ENCODE results near the gene TCTA.
"Not testable (repeated sequence)": the region's sequence is repeated elsewhere in the genome, so short reads cannot be mapped to it uniquely, and the experiment has no call there.

TCTA gene

GRCh38 chr3:49397470-49397869 lies 14.8 kb upstream of the TCTA start:
- H3K4me1 Mint-ChIP-seq (ENCODE audit: low read depth): peaks cover 81% of the 10 kb centered on the region
- H3K36me3 Mint-ChIP-seq (ENCODE audit: low read depth): peaks cover 95% of the 10 kb centered on the region
- H3K27ac Mint-ChIP-seq: peak overlapping the region; percentile 2

GRCh38 chr3:49399461-49399860 lies 12.8 kb upstream of the TCTA start:
- peaks cover 63% of the 10 kb centered on the region for H3K4me1 Mint-ChIP-seq (ENCODE audit: low read depth)
- H3K27me3 Mint-ChIP-seq: no peaks in the 10 kb centered on the region
- intact Hi-C loops (cut with micrococcal nuclease): no loop called here
- no peaks in the 10 kb centered on the region for H3K9me3 Mint-ChIP-seq
- no peak overlapping the region for H3K4me3 Mint-ChIP-seq
- peak overlapping the region; percentile 73 for H3K27ac Mint-ChIP-seq
- H3K36me3 Mint-ChIP-seq (ENCODE audit: low read depth): peaks cover 86% of the 10 kb centered on the region

More at GRCh38 chr3:49397470-49397869, 14.8 kb upstream of the TCTA start:
- Mint-ChIP-seq H3K27me3 (no peaks in the 10 kb centered on the region), H3K4me3 (no peak overlapping the region), H3K9me3 (no peaks in the 10 kb centered on the region)
- intact Hi-C loops (cut with micrococcal nuclease): no loop called here

- H3K27ac Mint-ChIP-seq: peak overlapping the region; percentile 73
- intact Hi-C loops (cut with micrococcal nuclease): no loop called here
These were observed 10.5 kb upstream of the TCTA start for GRCh38 chr3:49401766-49402165.

GRCh38 chr3:49403891-49404290 lies 8.3 kb upstream of the TCTA start:
- no peak overlapping the region for H3K4me3 Mint-ChIP-seq
- no peaks in the 10 kb centered on the region for H3K27me3 Mint-ChIP-seq
- H3K4me1 Mint-ChIP-seq (ENCODE audit: low read depth): peaks cover 57% of the 10 kb centered on the region
- no peak overlapping the region for H3K27ac Mint-ChIP-seq
- H3K36me3 Mint-ChIP-seq (ENCODE audit: low read depth): peaks cover 64% of the 10 kb centered on the region
- intact Hi-C loops (cut with micrococcal nuclease): no loop called here
- H3K9me3 Mint-ChIP-seq: no peaks in the 10 kb centered on the region

More at GRCh38 chr3:49401766-49402165, 10.5 kb upstream of the TCTA start:
- Mint-ChIP-seq H3K36me3 (ENCODE audit: low read depth) (peaks cover 77% of the 10 kb centered on the region), H3K9me3 (no peaks in the 10 kb centered on the region), H3K4me1 (ENCODE audit: low read depth) (peaks cover 59% of the 10 kb centered on the region), H3K4me3 (no peak overlapping the region), H3K27me3 (no peaks in the 10 kb centered on the region)

GRCh38 chr3:49405570-49405969 lies 6.7 kb upstream of the TCTA start:
- H3K9me3 Mint-ChIP-seq; intact Hi-C loops (cut with micrococcal nuclease); H3K27ac Mint-ChIP-seq; H3K4me3 Mint-ChIP-seq; H3K27me3 Mint-ChIP-seq: not testable (repeated sequence)
- peaks cover 56% of the 10 kb centered on the region for H3K36me3 Mint-ChIP-seq (ENCODE audit: low read depth)
- peaks cover 55% of the 10 kb centered on the region for H3K4me1 Mint-ChIP-seq (ENCODE audit: low read depth)

- Mint-ChIP-seq H3K4me1 (ENCODE audit: low read depth) (peaks cover 42% of the 10 kb centered on the region), H3K27ac (peak overlapping the region; percentile 78), H3K27me3 (no peaks in the 10 kb centered on the region), H3K36me3 (ENCODE audit: low read depth) (peaks cover 50% of the 10 kb centered on the region), H3K4me3 (peak overlapping the region; percentile 26), H3K9me3 (no peaks in the 10 kb centered on the region)
- intact Hi-C loops (cut with micrococcal nuclease): no loop called here
These were observed 5.4 kb upstream of the TCTA start for GRCh38 chr3:49406571-49407565.

- peaks cover 68% of the 10 kb centered on the region for H3K36me3 Mint-ChIP-seq (ENCODE audit: low read depth)
- peak overlapping the region; percentile 95 for H3K27ac Mint-ChIP-seq
These were observed 2.0 kb upstream of the TCTA start for GRCh38 chr3:49410066-49410845.

GRCh38 chr3:49410846-49411534 lies 1.2 kb upstream of the TCTA start:
- peak overlapping the region; percentile 95 for H3K27ac Mint-ChIP-seq
- intact Hi-C loops (cut with micrococcal nuclease): loop anchor here (5.0 kb wide), 2 partner anchors 36 to 69 kb away; partner anchors contain the start of gene USP4
- H3K36me3 Mint-ChIP-seq (ENCODE audit: low read depth): peaks cover 68% of the 10 kb centered on the region
- H3K27me3 Mint-ChIP-seq: no peaks in the 10 kb centered on the region
- no peaks in the 10 kb centered on the region for H3K9me3 Mint-ChIP-seq
- peaks cover 72% of the 10 kb centered on the region for H3K4me1 Mint-ChIP-seq (ENCODE audit: low read depth)
- H3K4me3 Mint-ChIP-seq: peak overlapping the region; percentile 96

More at GRCh38 chr3:49410066-49410845, 2.0 kb upstream of the TCTA start:
- intact Hi-C loops (cut with micrococcal nuclease): loop anchor here (5.0 kb wide), 2 partner anchors 37 to 68 kb away; partner anchors contain the start of gene USP4
- Mint-ChIP-seq H3K9me3 (no peaks in the 10 kb centered on the region), H3K4me3 (peak overlapping the region; percentile 96), H3K27me3 (no peaks in the 10 kb centered on the region), H3K4me1 (ENCODE audit: low read depth) (peaks cover 74% of the 10 kb centered on the region)

- intact Hi-C loops (cut with micrococcal nuclease): loop anchor here (5.0 kb wide), 2 partner anchors 36 to 69 kb away; partner anchors contain the start of gene USP4
These were observed 672 bp upstream of the TCTA start for GRCh38 chr3:49411535-49411967.

GRCh38 chr3:49412632-49413337 lies 562 bp downstream of the TCTA start:
- peak overlapping the region; percentile 95 for H3K27ac Mint-ChIP-seq
- peaks cover 72% of the 10 kb centered on the region for H3K4me1 Mint-ChIP-seq (ENCODE audit: low read depth)
- intact Hi-C loops (cut with micrococcal nuclease): loop anchor here (1.0 to 5.0 kb wide), 3 partner anchors 17 to 70 kb away; partner anchors contain the start of genes NICN1 and USP4
- peak overlapping the region; percentile 96 for H3K4me3 Mint-ChIP-seq
- H3K27me3 Mint-ChIP-seq: no peaks in the 10 kb centered on the region
- H3K9me3 Mint-ChIP-seq: no peaks in the 10 kb centered on the region
- H3K36me3 Mint-ChIP-seq (ENCODE audit: low read depth): peaks cover 75% of the 10 kb centered on the region

More at GRCh38 chr3:49411535-49411967, 672 bp upstream of the TCTA start:
- peak overlapping the region; percentile 95 for H3K27ac Mint-ChIP-seq
- H3K27me3 Mint-ChIP-seq: no peaks in the 10 kb centered on the region
- peak overlapping the region; percentile 96 for H3K4me3 Mint-ChIP-seq
- peaks cover 72% of the 10 kb centered on the region for H3K4me1 Mint-ChIP-seq (ENCODE audit: low read depth)
- H3K9me3 Mint-ChIP-seq: no peaks in the 10 kb centered on the region
- H3K36me3 Mint-ChIP-seq (ENCODE audit: low read depth): peaks cover 68% of the 10 kb centered on the region

- Mint-ChIP-seq H3K9me3 (no peaks in the 10 kb centered on the region), H3K4me3 (peak overlapping the region; percentile 96), H3K27me3 (no peaks in the 10 kb centered on the region), H3K4me1 (ENCODE audit: low read depth) (peaks cover 72% of the 10 kb centered on the region), H3K27ac (peak overlapping the region; percentile 95), H3K36me3 (ENCODE audit: low read depth) (peaks cover 78% of the 10 kb centered on the region)
- intact Hi-C loops (cut with micrococcal nuclease): loop anchor here (5.0 kb wide), 2 partner anchors 34 to 71 kb away; partner anchors contain the start of gene USP4
These were observed 1.1 kb downstream of the TCTA start for GRCh38 chr3:49413338-49413734.

GRCh38 chr3:49414753-49415152 lies 2.5 kb downstream of the TCTA start:
- no peaks in the 10 kb centered on the region for H3K9me3 Mint-ChIP-seq
- H3K27ac Mint-ChIP-seq: peak overlapping the region; percentile 48
- H3K27me3 Mint-ChIP-seq: no peaks in the 10 kb centered on the region
- peaks cover 66% of the 10 kb centered on the region for H3K4me1 Mint-ChIP-seq (ENCODE audit: low read depth)
- no peak overlapping the region for H3K4me3 Mint-ChIP-seq
- H3K36me3 Mint-ChIP-seq (ENCODE audit: low read depth): peaks cover 84% of the 10 kb centered on the region
- intact Hi-C loops (cut with micrococcal nuclease): loop anchor here (5.0 kb wide), 2 partner anchors 33 to 72 kb away; partner anchors contain the start of gene USP4

All from dendritic cell treated with granulocyte-macrophage colony-stimulating factor and Interleukin-4, amounts not matched to agents 40 ng/mL and 50 ng/mL, for 4 days (primary cell).